GM19324 (cell line): Measurements from ENCODE around the gene TTC28.
"Not testable (repeated sequence)": the region's sequence is repeated elsewhere in the genome, so short reads cannot be mapped to it uniquely, and the experiment has no call there.

Experiments used
- ATAC-seq: cut with Tn5 transposase; IDR thresholded peaks from one replicate; pipeline ENCODE4 v1.9.1; 2021; ENCODE audit warnings: mild to moderate bottlenecking, moderate library complexity; ENCODE audit not compliant: unreplicated experiment, low FRiP score

TTC28 gene

GRCh38 chr22:28209457-28209856, 470.2 kb downstream of the TTC28 start:
- ATAC-seq: not testable (repeated sequence)

GRCh38 chr22:28208787-28209186, 470.9 kb downstream of the TTC28 start:
- ATAC-seq: no peak

GRCh38 chr22:28208036-28208435, 471.6 kb downstream of the TTC28 start:
- ATAC-seq: no peak

- no peak for ATAC-seq
These were observed 472.2 kb downstream of the TTC28 start for GRCh38 chr22:28207281-28208030.

GRCh38 chr22:28205926-28206325, 473.7 kb downstream of the TTC28 start:
- no peak for ATAC-seq

- ATAC-seq: no peak
These were observed 475.3 kb downstream of the TTC28 start for GRCh38 chr22:28204382-28204781.

- no peak for ATAC-seq
These were observed 476.4 kb downstream of the TTC28 start for GRCh38 chr22:28203286-28203685.

GRCh38 chr22:28198692-28199091, 480.9 kb downstream of the TTC28 start:
- no peak for ATAC-seq

GRCh38 chr22:28191571-28191970, 488.1 kb downstream of the TTC28 start:
- ATAC-seq: not testable (repeated sequence)

- ATAC-seq: no peak
These were observed 491.3 kb downstream of the TTC28 start for GRCh38 chr22:28188178-28188879.

GRCh38 chr22:28187612-28188011, 492.0 kb downstream of the TTC28 start:
- ATAC-seq: no peak

- ATAC-seq: no peak
These were observed 493.0 kb downstream of the TTC28 start for GRCh38 chr22:28186641-28187040.

GRCh38 chr22:28185130-28185529, 494.5 kb downstream of the TTC28 start:
- ATAC-seq: no peak

- ATAC-seq: no peak
These were observed 496.4 kb downstream of the TTC28 start for GRCh38 chr22:28183078-28183860.

GRCh38 chr22:28180804-28181731, 498.6 kb downstream of the TTC28 start:
- no peak for ATAC-seq

- ATAC-seq: no peak
These were observed 500.2 kb downstream of the TTC28 start for GRCh38 chr22:28179392-28179791.

- no peak for ATAC-seq
These were observed 503.7 kb downstream of the TTC28 start for GRCh38 chr22:28175730-28176492.

GRCh38 chr22:28174509-28174908, 505.1 kb downstream of the TTC28 start:
- ATAC-seq: no peak

- no peak for ATAC-seq
These were observed 506.6 kb downstream of the TTC28 start for GRCh38 chr22:28172892-28173670.
